Measurements from ENCODE around the gene RNF2.

RNF2 gene

GRCh38 chr1:185033686-185034085, 11.7 kb upstream of the RNF2 start:
- Histone ChIP-seq H3K27me3 (ENCODE audit: control insufficient read depth, insufficient read depth, low read length) (peaks cover 7% of the 10 kb centered on the region), H3K36me3 (ENCODE audit: insufficient read depth, low read length) (no peaks in the 10 kb centered on the region), H3K4me3 (ENCODE audit: low read length) (no peak overlapping the region), H3K4me1 (ENCODE audit: control insufficient read depth, insufficient read depth, low read length) (no peaks in the 10 kb centered on the region), H3K9me3 (replicated peaks; ENCODE audit: low read length) (no peaks in the 10 kb centered on the region), H3K4me2 (ENCODE audit: low read length) (no peak overlapping the region), H3K9ac (ENCODE audit: low read depth, low read length) (no peak overlapping the region)

- H3K36me3 ChIP-seq (ENCODE audit: insufficient read depth, low read length) = no peaks in the 10 kb centered on the region
- H3K4me2 ChIP-seq (ENCODE audit: low read length) = no peak overlapping the region
- no peaks in the 10 kb centered on the region for H3K4me1 ChIP-seq (ENCODE audit: control insufficient read depth, insufficient read depth, low read length)
These were observed 10.1 kb upstream of the RNF2 start for GRCh38 chr1:185035258-185035657.

GRCh38 chr1:185038813-185039376, 6.5 kb upstream of the RNF2 start:
- Histone ChIP-seq H3K4me3 (ENCODE audit: low read length) (no peak overlapping the region), H3K9me3 (replicated peaks; ENCODE audit: low read length) (no peaks in the 10 kb centered on the region), H3K4me1 (ENCODE audit: control insufficient read depth, insufficient read depth, low read length) (no peaks in the 10 kb centered on the region), H3K27me3 (ENCODE audit: control insufficient read depth, insufficient read depth, low read length) (peaks cover 4% of the 10 kb centered on the region), H3K4me2 (ENCODE audit: low read length) (no peak overlapping the region), H3K36me3 (ENCODE audit: insufficient read depth, low read length) (no peaks in the 10 kb centered on the region), H3K9ac (ENCODE audit: low read depth, low read length) (no peak overlapping the region)

More at GRCh38 chr1:185035258-185035657, 10.1 kb upstream of the RNF2 start:
- Histone ChIP-seq H3K9ac (ENCODE audit: low read depth, low read length) (no peak overlapping the region), H3K27me3 (ENCODE audit: control insufficient read depth, insufficient read depth, low read length) (peaks cover 7% of the 10 kb centered on the region), H3K9me3 (replicated peaks; ENCODE audit: low read length) (no peaks in the 10 kb centered on the region), H3K4me3 (ENCODE audit: low read length) (no peak overlapping the region)

- Histone ChIP-seq H3K36me3 (ENCODE audit: insufficient read depth, low read length) (no peaks in the 10 kb centered on the region), H3K9ac (ENCODE audit: low read depth, low read length) (no peak overlapping the region), H3K27me3 (ENCODE audit: control insufficient read depth, insufficient read depth, low read length) (peaks cover under 1% of the 10 kb centered on the region), H3K4me1 (ENCODE audit: control insufficient read depth, insufficient read depth, low read length) (no peaks in the 10 kb centered on the region), H3K4me2 (ENCODE audit: low read length) (no peak overlapping the region), H3K4me3 (ENCODE audit: low read length) (no peak overlapping the region), H3K9me3 (replicated peaks; ENCODE audit: low read length) (no peaks in the 10 kb centered on the region)
These were observed 5.5 kb upstream of the RNF2 start for GRCh38 chr1:185039726-185040407.

- Histone ChIP-seq H3K4me1 (ENCODE audit: control insufficient read depth, insufficient read depth, low read length) (no peaks in the 10 kb centered on the region), H3K9ac (ENCODE audit: low read depth, low read length) (no peak overlapping the region), H3K4me2 (ENCODE audit: low read length) (no peak overlapping the region), H3K4me3 (ENCODE audit: low read length) (no peak overlapping the region), H3K9me3 (replicated peaks; ENCODE audit: low read length) (no peaks in the 10 kb centered on the region), H3K36me3 (ENCODE audit: insufficient read depth, low read length) (no peaks in the 10 kb centered on the region), H3K27me3 (ENCODE audit: control insufficient read depth, insufficient read depth, low read length) (no peaks in the 10 kb centered on the region)
These were observed 5.0 kb upstream of the RNF2 start for GRCh38 chr1:185040408-185040735.

- Histone ChIP-seq H3K27me3 (ENCODE audit: control insufficient read depth, insufficient read depth, low read length) (no peaks in the 10 kb centered on the region), H3K4me3 (ENCODE audit: low read length) (no peak overlapping the region), H3K36me3 (ENCODE audit: insufficient read depth, low read length) (no peaks in the 10 kb centered on the region), H3K9me3 (replicated peaks; ENCODE audit: low read length) (no peaks in the 10 kb centered on the region), H3K4me2 (ENCODE audit: low read length) (no peak overlapping the region), H3K9ac (ENCODE audit: low read depth, low read length) (no peak overlapping the region), H3K4me1 (ENCODE audit: control insufficient read depth, insufficient read depth, low read length) (no peaks in the 10 kb centered on the region)
These were observed 3.6 kb upstream of the RNF2 start for GRCh38 chr1:185041742-185042141.

- no peak overlapping the region for H3K4me3 ChIP-seq (ENCODE audit: low read length)
- H3K36me3 ChIP-seq (ENCODE audit: insufficient read depth, low read length) = no peaks in the 10 kb centered on the region
- no peak overlapping the region for H3K4me2 ChIP-seq (ENCODE audit: low read length)
- no peak overlapping the region for H3K9ac ChIP-seq (ENCODE audit: low read depth, low read length)
- no peaks in the 10 kb centered on the region for H3K9me3 ChIP-seq (replicated peaks; ENCODE audit: low read length)
- no peaks in the 10 kb centered on the region for H3K27me3 ChIP-seq (ENCODE audit: control insufficient read depth, insufficient read depth, low read length)
- peaks cover 10% of the 10 kb centered on the region for H3K4me1 ChIP-seq (ENCODE audit: control insufficient read depth, insufficient read depth, low read length)
These were observed 2.6 kb upstream of the RNF2 start for GRCh38 chr1:185042737-185043136.

GRCh38 chr1:185044387-185044786, 971 bp upstream of the RNF2 start:
- Histone ChIP-seq H3K9me3 (replicated peaks; ENCODE audit: low read length) (no peaks in the 10 kb centered on the region), H3K36me3 (ENCODE audit: insufficient read depth, low read length) (no peaks in the 10 kb centered on the region), H3K4me2 (ENCODE audit: low read length) (no peak overlapping the region), H3K27me3 (ENCODE audit: control insufficient read depth, insufficient read depth, low read length) (no peaks in the 10 kb centered on the region), H3K9ac (ENCODE audit: low read depth, low read length) (no peak overlapping the region), H3K4me3 (ENCODE audit: low read length) (no peak overlapping the region), H3K4me1 (ENCODE audit: control insufficient read depth, insufficient read depth, low read length) (peaks cover 14% of the 10 kb centered on the region)

- Histone ChIP-seq H3K9ac (ENCODE audit: low read depth, low read length) (peak overlapping the region; percentile 84), H3K4me3 (ENCODE audit: low read length) (peak overlapping the region; percentile 89), H3K4me2 (ENCODE audit: low read length) (peak overlapping the region; percentile 89), H3K9me3 (replicated peaks; ENCODE audit: low read length) (no peaks in the 10 kb centered on the region), H3K36me3 (ENCODE audit: insufficient read depth, low read length) (no peaks in the 10 kb centered on the region), H3K4me1 (ENCODE audit: control insufficient read depth, insufficient read depth, low read length) (peaks cover 14% of the 10 kb centered on the region), H3K27me3 (ENCODE audit: control insufficient read depth, insufficient read depth, low read length) (no peaks in the 10 kb centered on the region)
These were observed 595 bp downstream of the RNF2 start for GRCh38 chr1:185045814-185046492.

GRCh38 chr1:185046668-185047067, 1.3 kb downstream of the RNF2 start:
- peaks cover 14% of the 10 kb centered on the region for H3K4me1 ChIP-seq (ENCODE audit: control insufficient read depth, insufficient read depth, low read length)
- no peaks in the 10 kb centered on the region for H3K36me3 ChIP-seq (ENCODE audit: insufficient read depth, low read length)
- H3K9ac ChIP-seq (ENCODE audit: low read depth, low read length) = peak overlapping the region; percentile 84
- no peaks in the 10 kb centered on the region for H3K9me3 ChIP-seq (replicated peaks; ENCODE audit: low read length)
- H3K4me3 ChIP-seq (ENCODE audit: low read length) = peak overlapping the region; percentile 89
- H3K4me2 ChIP-seq (ENCODE audit: low read length) = peak overlapping the region; percentile 89
- H3K27me3 ChIP-seq (ENCODE audit: control insufficient read depth, insufficient read depth, low read length) = no peaks in the 10 kb centered on the region

- Histone ChIP-seq H3K27me3 (ENCODE audit: control insufficient read depth, insufficient read depth, low read length) (no peaks in the 10 kb centered on the region), H3K4me2 (ENCODE audit: low read length) (no peak overlapping the region), H3K4me1 (ENCODE audit: control insufficient read depth, insufficient read depth, low read length) (peaks cover 14% of the 10 kb centered on the region), H3K36me3 (ENCODE audit: insufficient read depth, low read length) (no peaks in the 10 kb centered on the region), H3K9ac (ENCODE audit: low read depth, low read length) (no peak overlapping the region), H3K9me3 (replicated peaks; ENCODE audit: low read length) (no peaks in the 10 kb centered on the region), H3K4me3 (ENCODE audit: low read length) (no peak overlapping the region)
These were observed 4.3 kb downstream of the RNF2 start for GRCh38 chr1:185049670-185050069.
